HEK293 (cell line): ENCODE data around the gene ELN.

Experiments used
- FEZF1 ChIP-seq: fragments of 450-650 bp; formaldehyde crosslinking; IDR thresholded peaks from 2 replicates; pipeline ENCODE4 v1.5.1; 2016; ENCODE audit warnings: missing biosample characterization, missing genetic modification characterization
- SALL2 ChIP-seq: fragments of 450-650 bp; formaldehyde crosslinking; IDR thresholded peaks from 2 replicates; pipeline ENCODE4 v1.5.0; 2017; ENCODE audit warnings: missing biosample characterization, mild to moderate bottlenecking, missing genetic modification characterization, borderline replicate concordance
- TCF7L2 ChIP-seq: IDR thresholded peaks from 2 replicates; pipeline ENCODE4 v1.6.1; 2011; ENCODE audit warnings: low read depth, mild to moderate bottlenecking, inconsistent platforms, low read length, moderate library complexity, borderline replicate concordance
- ZBTB7A ChIP-seq: fragments of 450-650 bp; formaldehyde crosslinking; IDR thresholded peaks from 2 replicates; pipeline ENCODE4 v1.5.1; 2016; ENCODE audit warnings: low read depth, missing biosample characterization, missing genetic modification characterization
- ZNF24 ChIP-seq: fragments of 450-650 bp; formaldehyde crosslinking; IDR thresholded peaks from 2 replicates; pipeline ENCODE4 v1.5.1; 2016; ENCODE audit warnings: missing biosample characterization, missing genetic modification characterization
- ZNF548 ChIP-seq: fragments of 450-650 bp; formaldehyde crosslinking; IDR thresholded peaks from 2 replicates; pipeline ENCODE4 v1.5.1; 2016; ENCODE audit warnings: missing biosample characterization, missing genetic modification characterization
- ZNF560 ChIP-seq: fragments of 450-650 bp; formaldehyde crosslinking; IDR thresholded peaks from 2 replicates; pipeline ENCODE4 v1.5.1; 2017; ENCODE audit warnings: missing biosample characterization, missing genetic modification characterization, borderline replicate concordance
- TF ChIP-seq, protein P1 (sequence below): fragments of 450-650 bp; formaldehyde crosslinking; IDR thresholded peaks from 2 replicates; pipeline ENCODE4 v1.5.1; 2016; ENCODE audit warnings: missing biosample characterization, missing genetic modification characterization
- TF ChIP-seq, protein P2 (sequence below): fragments of 450-650 bp; formaldehyde crosslinking; IDR thresholded peaks from 2 replicates; pipeline ENCODE4 v1.5.1; 2016; ENCODE audit warnings: missing biosample characterization, missing genetic modification characterization
- TF ChIP-seq, protein P3 (sequence below): IDR thresholded peaks from 2 replicates; pipeline ENCODE4 v1.6.1; 2011; ENCODE audit warnings: mild to moderate bottlenecking, low read depth, low read length, borderline replicate concordance
- TF ChIP-seq, protein P4 (sequence below): fragments of 450-650 bp; formaldehyde crosslinking; IDR thresholded peaks from 2 replicates; pipeline ENCODE4 v1.5.1; 2016; ENCODE audit warnings: missing biosample characterization, missing genetic modification characterization, borderline replicate concordance

DNA sequence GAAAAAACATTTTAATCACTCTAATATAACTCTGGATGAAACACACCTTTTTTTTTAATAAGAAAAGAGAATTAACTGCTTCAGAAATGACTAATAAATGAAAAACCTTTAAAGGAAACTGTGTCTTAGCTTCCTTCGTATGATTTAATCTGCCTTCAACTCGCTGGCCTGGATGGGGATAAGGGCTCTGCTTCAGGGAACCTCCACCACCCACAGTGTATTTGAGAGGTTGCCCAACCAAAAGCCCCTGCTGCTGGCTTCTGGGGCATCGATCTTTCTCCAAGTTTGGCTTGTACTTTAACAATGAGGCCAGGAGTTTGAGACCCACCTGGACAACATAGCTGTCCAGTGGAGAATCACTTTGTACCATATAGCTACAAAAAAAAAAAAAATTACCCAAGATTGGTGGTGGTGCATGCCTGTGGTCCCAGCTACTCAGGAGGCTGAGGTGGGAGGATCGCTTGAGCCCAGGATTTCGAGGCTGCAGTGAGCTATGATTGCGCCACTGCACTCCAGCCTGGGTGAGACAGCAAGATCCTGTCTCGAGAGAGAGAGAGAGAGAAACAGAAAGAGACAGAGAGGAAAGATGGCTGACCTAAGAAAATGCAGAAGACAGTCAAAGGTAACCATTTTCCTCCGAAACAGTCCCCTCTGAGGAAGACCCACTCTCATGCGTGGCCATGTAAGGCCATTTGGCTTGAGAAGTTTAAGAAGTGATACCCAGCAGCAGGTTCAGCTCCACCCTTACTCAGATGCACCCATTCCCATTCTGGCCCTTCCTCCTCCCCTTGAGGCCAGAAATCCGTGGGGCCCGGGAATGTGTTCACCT lies 42.0 kb downstream of the ELN start:
- TF ChIP-seq ZBTB7A (tag by site-specific recombination) (no peak), ZNF24 (tag by site-specific recombination) (no peak), ZNF548 (tag by site-specific recombination) (no peak), SALL2 (tag by site-specific recombination) (no peak), FEZF1 (no peak), TCF7L2 (no peak), ZNF560 (tag by site-specific recombination) (no peak)
- TF ChIP-seq, protein P1, sequence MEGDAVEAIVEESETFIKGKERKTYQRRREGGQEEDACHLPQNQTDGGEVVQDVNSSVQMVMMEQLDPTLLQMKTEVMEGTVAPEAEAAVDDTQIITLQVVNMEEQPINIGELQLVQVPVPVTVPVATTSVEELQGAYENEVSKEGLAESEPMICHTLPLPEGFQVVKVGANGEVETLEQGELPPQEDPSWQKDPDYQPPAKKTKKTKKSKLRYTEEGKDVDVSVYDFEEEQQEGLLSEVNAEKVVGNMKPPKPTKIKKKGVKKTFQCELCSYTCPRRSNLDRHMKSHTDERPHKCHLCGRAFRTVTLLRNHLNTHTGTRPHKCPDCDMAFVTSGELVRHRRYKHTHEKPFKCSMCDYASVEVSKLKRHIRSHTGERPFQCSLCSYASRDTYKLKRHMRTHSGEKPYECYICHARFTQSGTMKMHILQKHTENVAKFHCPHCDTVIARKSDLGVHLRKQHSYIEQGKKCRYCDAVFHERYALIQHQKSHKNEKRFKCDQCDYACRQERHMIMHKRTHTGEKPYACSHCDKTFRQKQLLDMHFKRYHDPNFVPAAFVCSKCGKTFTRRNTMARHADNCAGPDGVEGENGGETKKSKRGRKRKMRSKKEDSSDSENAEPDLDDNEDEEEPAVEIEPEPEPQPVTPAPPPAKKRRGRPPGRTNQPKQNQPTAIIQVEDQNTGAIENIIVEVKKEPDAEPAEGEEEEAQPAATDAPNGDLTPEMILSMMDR = no peak
- TF ChIP-seq, protein P2, sequence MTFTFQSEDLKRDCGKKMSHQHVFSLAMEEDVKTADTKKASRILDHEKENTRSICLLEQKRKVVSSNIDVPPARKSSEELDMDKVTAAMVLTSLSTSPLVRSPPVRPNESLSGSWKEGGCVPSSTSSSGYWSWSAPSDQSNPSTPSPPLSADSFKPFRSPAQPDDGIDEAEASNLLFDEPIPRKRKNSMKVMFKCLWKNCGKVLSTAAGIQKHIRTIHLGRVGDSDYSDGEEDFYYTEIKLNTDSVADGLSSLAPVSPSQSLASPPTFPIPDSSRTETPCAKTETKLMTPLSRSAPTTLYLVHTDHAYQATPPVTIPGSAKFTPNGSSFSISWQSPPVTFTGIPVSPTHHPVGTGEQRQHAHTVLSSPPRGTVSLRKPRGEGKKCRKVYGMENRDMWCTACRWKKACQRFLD (tag by site-specific recombination) = no peak
- TF ChIP-seq, protein P3, sequence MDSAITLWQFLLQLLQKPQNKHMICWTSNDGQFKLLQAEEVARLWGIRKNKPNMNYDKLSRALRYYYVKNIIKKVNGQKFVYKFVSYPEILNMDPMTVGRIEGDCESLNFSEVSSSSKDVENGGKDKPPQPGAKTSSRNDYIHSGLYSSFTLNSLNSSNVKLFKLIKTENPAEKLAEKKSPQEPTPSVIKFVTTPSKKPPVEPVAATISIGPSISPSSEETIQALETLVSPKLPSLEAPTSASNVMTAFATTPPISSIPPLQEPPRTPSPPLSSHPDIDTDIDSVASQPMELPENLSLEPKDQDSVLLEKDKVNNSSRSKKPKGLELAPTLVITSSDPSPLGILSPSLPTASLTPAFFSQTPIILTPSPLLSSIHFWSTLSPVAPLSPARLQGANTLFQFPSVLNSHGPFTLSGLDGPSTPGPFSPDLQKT = no peak
- TF ChIP-seq, protein P4, sequence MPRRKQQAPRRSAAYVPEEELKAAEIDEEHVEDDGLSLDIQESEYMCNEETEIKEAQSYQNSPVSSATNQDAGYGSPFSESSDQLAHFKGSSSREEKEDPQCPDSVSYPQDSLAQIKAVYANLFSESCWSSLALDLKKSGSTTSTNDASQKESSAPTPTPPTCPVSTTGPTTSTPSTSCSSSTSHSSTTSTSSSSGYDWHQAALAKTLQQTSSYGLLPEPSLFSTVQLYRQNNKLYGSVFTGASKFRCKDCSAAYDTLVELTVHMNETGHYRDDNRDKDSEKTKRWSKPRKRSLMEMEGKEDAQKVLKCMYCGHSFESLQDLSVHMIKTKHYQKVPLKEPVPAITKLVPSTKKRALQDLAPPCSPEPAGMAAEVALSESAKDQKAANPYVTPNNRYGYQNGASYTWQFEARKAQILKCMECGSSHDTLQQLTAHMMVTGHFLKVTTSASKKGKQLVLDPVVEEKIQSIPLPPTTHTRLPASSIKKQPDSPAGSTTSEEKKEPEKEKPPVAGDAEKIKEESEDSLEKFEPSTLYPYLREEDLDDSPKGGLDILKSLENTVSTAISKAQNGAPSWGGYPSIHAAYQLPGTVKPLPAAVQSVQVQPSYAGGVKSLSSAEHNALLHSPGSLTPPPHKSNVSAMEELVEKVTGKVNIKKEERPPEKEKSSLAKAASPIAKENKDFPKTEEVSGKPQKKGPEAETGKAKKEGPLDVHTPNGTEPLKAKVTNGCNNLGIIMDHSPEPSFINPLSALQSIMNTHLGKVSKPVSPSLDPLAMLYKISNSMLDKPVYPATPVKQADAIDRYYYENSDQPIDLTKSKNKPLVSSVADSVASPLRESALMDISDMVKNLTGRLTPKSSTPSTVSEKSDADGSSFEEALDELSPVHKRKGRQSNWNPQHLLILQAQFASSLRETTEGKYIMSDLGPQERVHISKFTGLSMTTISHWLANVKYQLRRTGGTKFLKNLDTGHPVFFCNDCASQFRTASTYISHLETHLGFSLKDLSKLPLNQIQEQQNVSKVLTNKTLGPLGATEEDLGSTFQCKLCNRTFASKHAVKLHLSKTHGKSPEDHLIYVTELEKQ (tag by site-specific recombination) = no peak
